Thyroid gland (tissue), 4 donors: ENCODE measurements around the gene PEX10.

Experiments
- POLR2A ChIP-seq, 2 donors: fragments of 450-650 bp; IDR thresholded peaks; one replicate each; pipeline ENCODE4 v1.6.1; 2017; ENCODE audit warnings: antibody characterized with exemption in 2 of 2, mild to moderate bottlenecking in 2 of 2, moderate library complexity in 1 of 2
- TF ChIP-seq, protein P1 (sequence below), 6 experiments: fragments of 200-600 bp in 3 of 6; fragments of 450-650 bp in 3 of 6; sonication (generic) in 3 of 6; IDR thresholded peaks; one replicate each; pipeline ENCODE4 v1.5.1; 2016 to 2019; ENCODE audit warnings: antibody characterized with exemption in 6 of 6, mild to moderate bottlenecking in 2 of 6, inconsistent platforms in 1 of 6, moderate library complexity in 1 of 6

DNA sequence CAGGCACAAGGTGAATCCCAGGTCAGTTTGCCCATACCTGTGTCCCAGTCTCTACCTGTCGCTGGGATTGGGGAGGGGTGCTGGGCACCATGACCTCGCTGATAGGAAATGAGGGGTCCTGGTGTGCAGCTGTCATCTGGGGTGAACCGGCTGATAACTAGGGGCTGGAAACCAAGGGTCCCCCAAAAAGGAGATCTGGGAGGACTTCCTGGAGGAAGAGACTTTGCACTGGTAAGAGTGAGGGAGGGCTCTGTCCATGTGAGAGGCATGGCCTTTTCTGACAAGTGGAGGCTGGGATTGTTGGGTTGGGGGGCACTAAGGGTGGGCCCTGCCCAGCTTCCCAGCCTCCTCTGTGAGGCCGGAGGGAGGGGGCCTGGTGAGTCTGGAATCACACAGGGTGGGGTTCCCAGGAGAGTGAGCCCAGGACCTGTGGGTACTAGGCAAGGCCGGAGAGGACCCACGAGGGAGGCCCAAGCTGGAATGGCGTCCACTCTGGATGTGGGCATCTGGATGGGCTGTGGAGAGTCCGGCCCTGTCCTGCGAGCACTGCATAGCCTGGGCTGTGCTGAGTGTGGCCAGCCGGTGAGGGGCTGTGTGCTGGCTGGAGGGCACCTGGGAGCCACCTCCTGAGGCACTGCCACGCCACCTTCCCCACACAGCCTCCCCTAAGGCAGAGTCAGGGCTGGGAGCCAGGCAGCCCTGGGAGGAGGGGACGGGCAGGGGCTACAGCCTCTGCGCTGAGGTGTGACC is 4.9 kb upstream of the PEX10 start:
- TF ChIP-seq, protein P1, sequence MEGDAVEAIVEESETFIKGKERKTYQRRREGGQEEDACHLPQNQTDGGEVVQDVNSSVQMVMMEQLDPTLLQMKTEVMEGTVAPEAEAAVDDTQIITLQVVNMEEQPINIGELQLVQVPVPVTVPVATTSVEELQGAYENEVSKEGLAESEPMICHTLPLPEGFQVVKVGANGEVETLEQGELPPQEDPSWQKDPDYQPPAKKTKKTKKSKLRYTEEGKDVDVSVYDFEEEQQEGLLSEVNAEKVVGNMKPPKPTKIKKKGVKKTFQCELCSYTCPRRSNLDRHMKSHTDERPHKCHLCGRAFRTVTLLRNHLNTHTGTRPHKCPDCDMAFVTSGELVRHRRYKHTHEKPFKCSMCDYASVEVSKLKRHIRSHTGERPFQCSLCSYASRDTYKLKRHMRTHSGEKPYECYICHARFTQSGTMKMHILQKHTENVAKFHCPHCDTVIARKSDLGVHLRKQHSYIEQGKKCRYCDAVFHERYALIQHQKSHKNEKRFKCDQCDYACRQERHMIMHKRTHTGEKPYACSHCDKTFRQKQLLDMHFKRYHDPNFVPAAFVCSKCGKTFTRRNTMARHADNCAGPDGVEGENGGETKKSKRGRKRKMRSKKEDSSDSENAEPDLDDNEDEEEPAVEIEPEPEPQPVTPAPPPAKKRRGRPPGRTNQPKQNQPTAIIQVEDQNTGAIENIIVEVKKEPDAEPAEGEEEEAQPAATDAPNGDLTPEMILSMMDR (IDR thresholded peaks at IDR 0.05): no peak
- TF ChIP-seq POLR2A (IDR thresholded peaks at IDR 0.05): no peak
